ENCODE measurements around the gene AP1S1. TPM values are rescaled to one million over a fixed set of nuclear protein-coding genes. Genes with fewer than 3 reads are reported as not detected.
A peak's percentile ranks its signal among the peaks of the same experiment; 100 is the strongest.

The AP1S1 gene
- polyA plus RNA-seq, 2 of the 4 experiments (the other 2 are of a cell fraction), result 107 to 181 TPM

- Histone ChIP-seq H3K27ac (peak overlapping the region; percentile 15 to 94; a peak in 4 of 6 replicates), H3K4me3 (no peak overlapping the region), H3K9me3 (no peaks in the 10 kb centered on the region), H3K4me2 (no peak overlapping the region), H3K4me1 (peaks cover 59% of the 10 kb centered on the region)
- DNase-seq (ENCODE audit: low read depth in 1 of 2, low spot score in 1 of 2) (no peak), FAIRE-seq (no peak), ATAC-seq (no peak)
- POLR2A ChIA-PET, result no interaction called here
- CTCF ChIA-PET, result interaction anchor here (2.9 to 20.0 kb wide), 2 partner anchors 11 to 26 kb away, joined by 14 to 600 read pairs; partner anchors contain the start of gene SERPINE1
- WGBS (ENCODE audit: missing lambda C conversion rate), result 90% methylated on average over 7 of the region's 7 CpGs
- no peak for TF ChIP-seq BCL3 (IDR thresholded peaks at IDR 0.05)
- TF ChIP-seq RNF2 (IDR thresholded peaks at IDR 0.05; ENCODE audit: borderline replicate concordance, low read depth), result no peak
- no peak for TF ChIP-seq HMGXB4 (CRISPR knock-in tag; IDR thresholded peaks at IDR 0.05; ENCODE audit: borderline replicate concordance)
- no peak for TF ChIP-seq FOSL2 (IDR thresholded peaks at IDR 0.05)
- no peak for TF ChIP-seq FOSL2 (CRISPR knock-in tag; IDR thresholded peaks at IDR 0.05)
- TF ChIP-seq MAX (IDR thresholded peaks at IDR 0.05), result no peak
These were observed 47.9 kb upstream of the AP1S1 start for GRCh38 chr7:101106386-101106785.

GRCh38 chr7:101108330-101108857 lies 45.9 kb upstream of the AP1S1 start:
- DNase-seq (ENCODE audit: low read depth in 1 of 2, low spot score in 1 of 2) (no peak), FAIRE-seq (no peak), ATAC-seq (peak in 1 of 2 experiments; percentile 22; a peak in 4 of 6 replicates)
- H3K27ac ChIP-seq, result peak overlapping the region; percentile 74 to 94
- H3K9me3 ChIP-seq, result no peaks in the 10 kb centered on the region
- peak overlapping the region; percentile 33; the same call in 1 of the 3 replicates for H3K4me2 ChIP-seq
- ChIA-PET CTCF (interaction anchor here (0.6 to 20.0 kb wide), 4 partner anchors 8 to 30 kb away, joined by 3 to 600 read pairs (median 6); partner anchors contain the start of gene SERPINE1), POLR2A (interaction anchor here (0.7 to 1.7 kb wide), 4 partner anchors 8 to 18 kb away, joined by 3 to 14 read pairs (median 5); partner anchors contain the start of gene SERPINE1)
- H3K4me3 ChIP-seq, result no peak overlapping the region
- TF ChIP-seq RARB (CRISPR knock-in tag; IDR thresholded peaks at IDR 0.05) (no peak), CEBPB (IDR thresholded peaks at IDR 0.05) (no peak), CBX8 (IDR thresholded peaks at IDR 0.05) (no peak), EHF (CRISPR knock-in tag; IDR thresholded peaks at IDR 0.05) (no peak), HOXB5 (CRISPR knock-in tag; IDR thresholded peaks at IDR 0.05) (peak; percentile 26; the same call in 1 of the 2 replicates), ATOH8 (CRISPR knock-in tag; IDR thresholded peaks at IDR 0.05; ENCODE audit: low read depth) (0 out of 2 replicates have a peak, but pooled peaks have one; percentile 32), KDM1A (IDR thresholded peaks at IDR 0.05; ENCODE audit: low read depth) (no peak)
- H3K4me1 ChIP-seq, result peaks cover 39% of the 10 kb centered on the region
- WGBS (ENCODE audit: missing lambda C conversion rate), result 62% methylated on average over 16 of the region's 16 CpGs

- ATAC-seq, result peak; percentile 78 to 85
- Histone ChIP-seq H3K4me2 (peak overlapping the region; percentile 33; the same call in 1 of the 3 replicates), H3K9me3 (no peaks in the 10 kb centered on the region), H3K27ac (peak overlapping the region; percentile 74 to 94), H3K4me3 (no peak overlapping the region), H3K4me1 (peaks cover 36% of the 10 kb centered on the region)
- WGBS (ENCODE audit: missing lambda C conversion rate), result 44% methylated on average over 5 of the region's 7 CpGs
- ChIA-PET POLR2A (interaction anchor here (0.5 to 1.7 kb wide), 5 partner anchors 8 to 29 kb away, joined by 3 to 14 read pairs (median 5); partner anchors contain the start of gene SERPINE1), CTCF (interaction anchor here (0.6 to 20.0 kb wide), 6 partner anchors 9 to 207 kb away, joined by 3 to 600 read pairs (median 4); partner anchors contain the start of gene SERPINE1)
- FAIRE-seq, result no peak
- peak; percentile 53 to 67 for DNase-seq (ENCODE audit: low read depth in 1 of 2, low spot score in 1 of 2)
- no peak for TF ChIP-seq REST (IDR thresholded peaks at IDR 0.05)
- TF ChIP-seq TFCP2L1 (CRISPR knock-in tag; IDR thresholded peaks at IDR 0.05), result no peak
- TF ChIP-seq E2F6 (IDR thresholded peaks at IDR 0.05; ENCODE audit: borderline replicate concordance, low read depth), result 0 out of 2 replicates have a peak, but pooled peaks have one; percentile 30
- no peak for TF ChIP-seq ZC3H11A (IDR thresholded peaks at IDR 0.05)
- no peak for TF ChIP-seq POLR2A (IDR thresholded peaks at IDR 0.05; ENCODE audit: low read length)
- no peak for TF ChIP-seq FOSL2 (IDR thresholded peaks at IDR 0.05)
- TF ChIP-seq FOSL2 (CRISPR knock-in tag; IDR thresholded peaks at IDR 0.05), result peak; percentile 68
- TF ChIP-seq MAX (IDR thresholded peaks at IDR 0.05), result 0 out of 2 replicates have a peak, but pooled peaks have one; percentile 49
- TF ChIP-seq SMC3 (IDR thresholded peaks at IDR 0.05), result no peak
- TF ChIP-seq ZFP36 (IDR thresholded peaks at IDR 0.05; ENCODE audit: borderline replicate concordance, partially characterized antibody), result no peak
- no peak for TF ChIP-seq CBX2 (IDR thresholded peaks at IDR 0.05; ENCODE audit: borderline replicate concordance, low read depth)
- TF ChIP-seq ZNF302 (CRISPR knock-in tag; IDR thresholded peaks at IDR 0.05), result no peak
- TF ChIP-seq JUN (IDR thresholded peaks at IDR 0.05), result no peak
- no peak for TF ChIP-seq MAFK (IDR thresholded peaks at IDR 0.05; ENCODE audit: partially characterized antibody)
- no peak for TF ChIP-seq NFE2L2 (conservative IDR thresholded peaks at IDR 0.05; ENCODE audit: low read length)
These were observed 45.3 kb upstream of the AP1S1 start for GRCh38 chr7:101108961-101109360.

Measured in A549 (cell line).